Ovary (tissue), 9 donors: ENCODE data around the gene TOMM20. TPM values are rescaled to one million over a fixed set of nuclear protein-coding genes. Genes with fewer than 3 reads are reported as not detected.
"Not testable (repeated sequence)": the region's sequence is repeated elsewhere in the genome, so short reads cannot be mapped to it uniquely, and the experiment has no call there.

ENCODE experiments used
- DNase-seq, 5 donors: peaks; one replicate each; pipeline ENCODE4 v3.0.0-alpha.2; 2019 to 2020
- H3K27ac ChIP-seq, 2 donors: fragments of 200-600 bp; one replicate each; pipeline versions ENCODE4 v1.5.1 to v1.8.0; 2019 to 2022
- H3K27me3 ChIP-seq: fragments of 200-600 bp; one replicate; pipeline ENCODE4 v1.8.0; 2022
- H3K36me3 ChIP-seq: fragments of 200-600 bp; sonication (generic); one replicate; pipeline ENCODE4 v1.5.1; 2019
- H3K4me1 ChIP-seq: one replicate; pipeline ENCODE4 v1.8.1; 2013; ENCODE audit warnings: mild to moderate bottlenecking, moderate library complexity; ENCODE audit not compliant: insufficient read depth
- H3K4me3 ChIP-seq: fragments of 200-600 bp; sonication (generic); one replicate; pipeline ENCODE4 v1.5.1; 2017
- H3K9me3 ChIP-seq, 2 donors: fragments of 200-600 bp in 1 of 2; sonication (generic) in 1 of 2; one replicate each; pipeline versions ENCODE4 v1.5.1 to v1.8.1; 2013 to 2019; ENCODE audit warnings: mild to moderate bottlenecking in 1 of 2, moderate library complexity in 1 of 2
- CTCF ChIP-seq, 3 donors: fragments of 450-650 bp in 2 of 3; fragments of 200-600 bp in 1 of 3; IDR thresholded peaks; one replicate each; pipeline versions ENCODE4 v1.5.1 to v1.8.0; 2016 to 2022; ENCODE audit warnings: antibody characterized with exemption in 3 of 3, mild to moderate bottlenecking in 1 of 3
- EP300 ChIP-seq: sonication (generic); formaldehyde crosslinking; IDR thresholded peaks from one replicate; pipeline ENCODE4 v1.6.1; 2017; ENCODE audit warnings: antibody characterized with exemption
- POLR2A ChIP-seq: fragments of 450-650 bp; IDR thresholded peaks from one replicate; pipeline ENCODE4 v1.6.1; 2017; ENCODE audit warnings: antibody characterized with exemption, mild to moderate bottlenecking, moderate library complexity
- WGBS, 3 donors: extraction: QIAGEN DNeasy Blood & Tissue Kit in 1 of 3; methylation state at CpG; one replicate each; pipeline versions ENCODE4 v1.1.5 to v1.1.7; 2013 to 2017; 5-methylcytosine and 5-hydroxymethylcytosine counted together
- intact Hi-C, 4 donors: fragments of 100-400 bp; cut with DNase I; formaldehyde crosslinking; loops; one replicate each; pipeline versions ENCODE4 v1.11.0 to v1.15.1; 2022 to 2023
- polyA plus RNA-seq, 2 donors: library from polyadenylated mRNA; stranded (reverse); fragments of 200-250 nt in 1 of 2; fragments of 350-450 nt in 1 of 2; fragmentation: Illumina TruSeq in 1 of 2; extraction: RNeasy Lipid Tissue Mini Kit (QIAGEN cat#74804) in 1 of 2; gene quantifications; one replicate each; pipeline ENCODE4 v1.2.3, GENCODE V29; 2013 to 2014
- total RNA-seq, 7 donors: library from RNA; depleted of rRNA in 2 of 7; stranded (reverse); fragments of >200 nt in 2 of 7; fragmentation: NEBNext Ultra II Directional in 3 of 7; extraction: Animal tissue kit (Norgen Biotek cat#: 25700) in 3 of 7; gene quantifications; one replicate each; pipeline versions ENCODE4 v1.1.0 to v1.2.4, GENCODE V29; 2016 to 2023
- donor health status: DM: no; HTN: no; CAD: no; lungs with moderate emphysema.
- donor health status: DM: no; HTN: no; CAD: no.
- donor health status: Bipolar disorder and iron deficiency.
- donor health status: DM: yes; HTN: yes; CAD: no.
- donor health status: DM: no; HTN: no; CAD: no.
- donor health status: DM: yes; HTN: yes; CAD: no.

The TOMM20 gene
- total and polyA plus RNA-seq, 9 donors, result 104 to 153 (median 120) TPM

- no peak overlapping the region for H3K4me3 ChIP-seq
- no peaks in the 10 kb centered on the region for H3K9me3 ChIP-seq
- no peaks in the 10 kb centered on the region for H3K36me3 ChIP-seq
- no peak overlapping the region for H3K27ac ChIP-seq
- H3K27me3 ChIP-seq, result no peaks in the 10 kb centered on the region
- TF ChIP-seq EP300 (no peak), CTCF (IDR thresholded peaks at IDR 0.05) (peak; percentile 72 to 80 (median 72))
- intact Hi-C loops, result loop anchor here in 2 of 4 donors (5.0 kb wide), 1 partner anchor 607 kb away; no protein-coding TSS in a partner anchor
- 26 to 29% (median 28%) methylated on average over 24 of the region's 24 CpGs for WGBS, 3 donors
- peak; percentile 66 to 86 (median 79) for DNase-seq
- peaks cover 3% of the 10 kb centered on the region for H3K4me1 ChIP-seq
These were observed 34.7 kb downstream of the TOMM20 start for GRCh38 chr1:235093696-235094592.

DNA sequence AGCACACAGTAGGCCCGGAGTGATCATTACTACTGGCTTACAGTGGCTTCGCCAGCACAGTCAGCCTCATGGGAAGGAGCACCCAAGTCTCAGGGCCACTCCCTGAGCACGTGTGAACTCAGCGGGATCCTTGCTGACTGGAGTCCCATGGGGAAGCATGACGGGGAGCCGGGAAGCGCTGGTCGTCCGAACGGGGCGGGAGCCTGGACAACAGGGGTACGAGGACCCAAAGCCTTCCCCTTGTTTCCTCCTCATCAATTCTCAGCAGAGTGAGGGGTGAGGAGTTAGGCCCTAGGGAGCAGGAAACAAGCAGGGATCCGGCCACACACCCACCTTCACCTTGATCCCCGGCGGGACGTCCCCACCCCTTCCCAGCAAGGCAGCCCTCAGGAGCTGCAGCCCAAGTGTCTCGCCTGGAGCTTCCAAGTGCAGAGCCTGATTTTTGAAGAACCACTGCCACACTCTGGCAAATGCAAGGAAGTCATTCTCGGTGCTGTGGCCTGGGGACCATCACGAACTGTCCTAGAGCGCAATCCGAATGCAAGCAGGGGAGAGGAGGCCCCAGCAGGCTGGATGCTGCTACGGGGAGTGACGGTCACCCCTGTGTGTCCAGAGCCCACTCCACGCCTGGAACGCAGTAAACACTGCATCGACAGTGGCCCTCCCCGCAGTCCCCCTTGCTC is 35.5 kb downstream of the TOMM20 start:
- Histone ChIP-seq H3K9me3 (no peaks in the 10 kb centered on the region), H3K27me3 (no peaks in the 10 kb centered on the region), H3K36me3 (no peaks in the 10 kb centered on the region), H3K4me3 (no peak overlapping the region), H3K27ac (no peak overlapping the region), H3K4me1 (peaks cover 3% of the 10 kb centered on the region)
- intact Hi-C loops, result loop anchor here in 2 of 4 donors (5.0 kb wide), 1 partner anchor 606 kb away; no protein-coding TSS in a partner anchor
- 24 to 32% (median 25%) methylated on average over 27 of the region's 27 CpGs for WGBS, 3 donors
- TF ChIP-seq CTCF (IDR thresholded peaks at IDR 0.05) (no peak), POLR2A (no peak), EP300 (no peak)
- no peak for DNase-seq

DNA sequence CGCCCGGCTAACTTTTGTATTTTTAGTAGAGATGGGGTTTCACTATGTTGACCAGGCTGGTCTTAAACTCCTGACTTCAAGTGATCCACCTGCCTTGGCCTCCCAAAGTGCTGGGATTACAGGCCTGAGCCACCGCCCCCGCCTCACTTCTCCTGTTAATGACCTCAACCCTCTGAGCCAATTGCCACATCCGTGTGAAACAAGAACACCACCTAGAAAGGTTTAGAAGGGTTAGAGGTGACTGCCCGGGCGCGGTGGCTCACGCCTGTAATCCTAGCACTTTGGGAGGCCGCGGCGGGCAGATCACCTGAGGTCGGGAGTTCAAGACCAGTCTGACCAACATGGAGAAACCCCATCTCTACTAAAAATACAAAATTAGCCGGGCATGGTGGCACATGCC is 36.2 kb downstream of the TOMM20 start:
- WGBS, 3 donors, result 92 to 96% (median 94%) methylated on average over 14 of the region's 14 CpGs
- not testable (repeated sequence) for H3K27me3 ChIP-seq, H3K27ac ChIP-seq, H3K36me3 ChIP-seq, H3K4me3 ChIP-seq, H3K9me3 ChIP-seq, H3K4me1 ChIP-seq, DNase-seq
- intact Hi-C loops, result loop anchor here in 2 of 4 donors (5.0 kb wide), 1 partner anchor 605 kb away; no protein-coding TSS in a partner anchor

DNA sequence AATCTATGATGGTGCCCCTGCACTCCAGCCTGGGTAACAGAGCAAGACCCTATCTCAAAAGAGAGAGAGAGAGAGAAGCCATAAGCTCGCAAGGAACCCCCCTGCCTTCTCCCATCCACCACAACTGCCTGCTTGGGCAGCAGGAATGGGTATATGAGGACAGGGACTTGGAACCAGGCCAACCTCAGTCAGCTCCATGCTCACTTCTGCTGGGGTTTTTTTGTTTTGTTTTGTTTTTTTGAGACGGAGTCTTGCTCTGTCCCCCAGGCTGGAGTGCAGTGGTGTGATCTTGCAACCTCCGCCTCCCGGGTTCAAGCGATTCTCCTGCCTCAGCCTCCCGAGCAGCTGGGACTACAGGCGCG is 36.6 kb downstream of the TOMM20 start:
- H3K4me3 ChIP-seq, H3K36me3 ChIP-seq, H3K27me3 ChIP-seq, H3K4me1 ChIP-seq, H3K27ac ChIP-seq, H3K9me3 ChIP-seq: not testable (repeated sequence)
- intact Hi-C loops, result loop anchor here in 2 of 4 donors (5.0 kb wide), 1 partner anchor 605 kb away; no protein-coding TSS in a partner anchor
- DNase-seq, result peak in 1 of 5 donors; percentile 15
- 93 to 96% (median 93%) methylated on average over 8 of the region's 8 CpGs for WGBS, 3 donors

DNA sequence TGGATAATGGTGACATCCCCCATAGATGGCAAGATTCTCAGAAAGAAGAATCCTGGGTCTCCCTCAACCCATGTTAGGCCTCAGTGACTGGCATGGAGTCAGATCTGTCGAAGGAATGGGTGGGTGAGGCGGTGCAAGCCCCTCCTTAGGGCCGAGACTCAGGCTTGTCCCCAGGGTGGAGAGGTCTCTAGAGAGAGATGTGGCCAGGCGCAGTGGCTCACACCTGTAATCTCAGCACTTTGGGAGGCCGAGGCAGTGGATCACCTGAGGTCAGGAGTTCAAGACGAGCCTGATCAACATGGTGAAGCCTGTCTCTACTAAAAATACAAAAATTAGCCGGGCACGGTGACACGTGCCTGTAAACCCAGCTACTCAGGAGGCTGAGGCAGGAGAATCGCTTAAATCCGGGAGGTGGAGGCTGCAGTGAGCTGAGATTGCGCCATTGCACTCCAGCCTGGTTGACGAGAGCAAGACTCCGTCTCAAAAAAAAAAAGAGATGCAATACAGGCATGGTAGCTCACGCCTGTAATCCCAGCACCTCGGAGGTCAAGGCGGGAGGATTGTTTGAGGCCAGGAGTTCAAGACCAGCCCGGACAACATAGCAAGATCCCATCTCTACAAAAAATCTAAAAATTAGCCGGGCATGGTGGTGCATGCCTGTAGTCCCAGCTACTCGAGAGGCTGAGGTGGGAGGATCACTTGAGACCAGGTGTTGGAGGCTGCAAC is 37.2 kb downstream of the TOMM20 start:
- 90 to 94% (median 93%) methylated on average over 20 of the region's 20 CpGs for WGBS, 3 donors

More for the DNA sequence above, 37.2 kb downstream of the TOMM20 start:
- H3K36me3 ChIP-seq, H3K27ac ChIP-seq, DNase-seq, H3K9me3 ChIP-seq, H3K4me3 ChIP-seq, H3K27me3 ChIP-seq, H3K4me1 ChIP-seq: not testable (repeated sequence)
- intact Hi-C loops, result loop anchor here in 2 of 4 donors (5.0 kb wide), 1 partner anchor 604 kb away; no protein-coding TSS in a partner anchor
